Fibroblast of lung (primary cell): ENCODE measurements around the gene CPLANE2.

Experiments
- CTCF ChIP-seq, 2 donors: IDR thresholded peaks in 1 of 2; conservative IDR thresholded peaks in 1 of 2; 1 replicate in 1 of 2; 2 replicates in 1 of 2; pipeline ENCODE4 v1.5.1; 2011 to 2012; ENCODE audit warnings: low read length in 2 of 2, control low read depth in 1 of 2, inconsistent platforms in 1 of 2, low read depth in 1 of 2, mild to moderate bottlenecking in 1 of 2
- EZH2 ChIP-seq: IDR thresholded peaks from 2 replicates; pipeline ENCODE4 v1.5.1; 2012; ENCODE audit warnings: low read length, control low read depth, mild to moderate bottlenecking; ENCODE audit errors: missing control alignments

- TF ChIP-seq CTCF (conservative IDR thresholded peaks at IDR 0.05 in 1 of 2, IDR thresholded peaks at IDR 0.05 in 1 of 2; ENCODE audit: low read depth in 1 of 2, low read length in 2 of 2) = no peak
- no peak for TF ChIP-seq EZH2
Measured at GRCh38 chr1:16183179-16183578, 53.8 kb downstream of the CPLANE2 start.
